Osteoblast (primary cell): ENCODE results near the gene ASPRV1. TPM values are rescaled to one million over a fixed set of nuclear protein-coding genes. Genes with fewer than 3 reads are reported as not detected.

Experiments used
- DNase-seq: peaks from one replicate; pipeline ENCODE4 v3.0.0; 2011; ENCODE audit warnings: low spot score, mixed read lengths; ENCODE audit not compliant: insufficient read length; ENCODE audit errors: missing footprints
- H2AFZ ChIP-seq: 2 replicates; pipeline ENCODE4 v1.6.0; 2011; ENCODE audit warnings: mild to moderate bottlenecking, low read length
- H3K27ac ChIP-seq: 2 replicates; pipeline ENCODE4 v1.5.1; 2011; ENCODE audit warnings: mild to moderate bottlenecking, low read depth, low read length, moderate library complexity
- H3K27me3 ChIP-seq: 2 replicates; pipeline ENCODE4 v1.6.0; 2012; ENCODE audit warnings: mild to moderate bottlenecking, control low read depth, inconsistent platforms, low read length, moderate library complexity; ENCODE audit not compliant: insufficient read depth
- H3K36me3 ChIP-seq: 2 replicates; pipeline ENCODE4 v1.5.1; 2011; ENCODE audit warnings: mild to moderate bottlenecking, low read length, control low read depth, moderate library complexity; ENCODE audit not compliant: insufficient read depth
- H3K4me1 ChIP-seq: 2 replicates; pipeline ENCODE4 v1.5.1; 2011; ENCODE audit warnings: mild to moderate bottlenecking, low read length, control low read depth, moderate library complexity; ENCODE audit not compliant: insufficient read depth
- H3K4me2 ChIP-seq: 2 replicates; pipeline ENCODE4 v1.6.0; 2011; ENCODE audit warnings: mild to moderate bottlenecking, low read length; ENCODE audit not compliant: insufficient read depth
- H3K4me3 ChIP-seq: fragments of 200-600 bp; sonication (generic); 3 replicates; pipeline ENCODE4 v1.5.1; 2012; ENCODE audit warnings: mild to moderate bottlenecking, low read length, inconsistent platforms; ENCODE audit not compliant: insufficient read depth
- H3K79me2 ChIP-seq: 2 replicates; pipeline ENCODE4 v1.6.0; 2012; ENCODE audit warnings: mild to moderate bottlenecking, low read length, control low read depth, inconsistent platforms; ENCODE audit not compliant: insufficient read depth
- H3K9me3 ChIP-seq: 2 replicates; pipeline ENCODE4 v1.5.1; 2011; ENCODE audit warnings: low read depth, low read length, control low read depth
- H4K20me1 ChIP-seq: 2 replicates; pipeline ENCODE4 v1.6.0; 2012; ENCODE audit warnings: mild to moderate bottlenecking, low read length, control low read depth; ENCODE audit not compliant: insufficient read depth
- CTCF ChIP-seq: IDR thresholded peaks from 2 replicates; pipeline ENCODE4 v1.5.1; 2011; ENCODE audit warnings: mild to moderate bottlenecking, low read depth, low read length, moderate library complexity; ENCODE audit errors: extremely low read depth
- total RNA-seq: library from RNA; depleted of rRNA; stranded (reverse); fragments of >200 nt; gene quantifications from 2 replicates; pipeline ENCODE4 v1.2.3, GENCODE V29; 2012

The ASPRV1 gene
- total RNA-seq, 1 donor = 0.72 TPM

GRCh38 chr2:69959425-69959824 is 2.0 kb downstream of the ASPRV1 start:
- Histone ChIP-seq H4K20me1 (no peaks in the 10 kb centered on the region), H3K4me1 (no peaks in the 10 kb centered on the region), H3K4me2 (no peak overlapping the region), H3K27me3 (peaks cover 22% of the 10 kb centered on the region), H3K79me2 (no peaks in the 10 kb centered on the region), H3K36me3 (no peaks in the 10 kb centered on the region), H3K4me3 (no peak overlapping the region), H2AFZ (no peak overlapping the region), H3K9me3 (no peaks in the 10 kb centered on the region), H3K27ac (no peak overlapping the region)
- no peak for TF ChIP-seq CTCF
- no peak for DNase-seq

- Histone ChIP-seq H3K79me2 (no peaks in the 10 kb centered on the region), H3K4me3 (no peak overlapping the region), H3K4me2 (no peak overlapping the region), H3K36me3 (no peaks in the 10 kb centered on the region), H2AFZ (no peak overlapping the region), H3K27me3 (peaks cover 22% of the 10 kb centered on the region), H3K27ac (no peak overlapping the region), H4K20me1 (no peaks in the 10 kb centered on the region), H3K9me3 (no peaks in the 10 kb centered on the region), H3K4me1 (no peaks in the 10 kb centered on the region)
- no peak for TF ChIP-seq CTCF
- DNase-seq = no peak
These were observed 3.0 kb downstream of the ASPRV1 start for GRCh38 chr2:69958480-69958879.

- no peaks in the 10 kb centered on the region for H3K4me1 ChIP-seq
- peaks cover 22% of the 10 kb centered on the region for H3K27me3 ChIP-seq
- no peak overlapping the region for H3K4me2 ChIP-seq
- H3K79me2 ChIP-seq = no peaks in the 10 kb centered on the region
- DNase-seq = no peak
- no peak overlapping the region for H3K27ac ChIP-seq
- H3K4me3 ChIP-seq = no peak overlapping the region
- H3K9me3 ChIP-seq = no peaks in the 10 kb centered on the region
- H4K20me1 ChIP-seq = no peaks in the 10 kb centered on the region
- TF ChIP-seq CTCF = no peak
- no peaks in the 10 kb centered on the region for H3K36me3 ChIP-seq
- no peak overlapping the region for H2AFZ ChIP-seq
These were observed 3.5 kb downstream of the ASPRV1 start for GRCh38 chr2:69957965-69958364.

GRCh38 chr2:69956475-69956979 is 4.9 kb downstream of the ASPRV1 start:
- no peaks in the 10 kb centered on the region for H3K36me3 ChIP-seq
- no peak for DNase-seq
- TF ChIP-seq CTCF = no peak
- H3K4me3 ChIP-seq = no peak overlapping the region
- no peaks in the 10 kb centered on the region for H3K4me1 ChIP-seq
- no peak overlapping the region for H3K4me2 ChIP-seq
- no peak overlapping the region for H3K27ac ChIP-seq
- H3K79me2 ChIP-seq = no peaks in the 10 kb centered on the region
- no peaks in the 10 kb centered on the region for H3K9me3 ChIP-seq
- H2AFZ ChIP-seq = no peak overlapping the region
- no peaks in the 10 kb centered on the region for H4K20me1 ChIP-seq
- peaks cover 22% of the 10 kb centered on the region for H3K27me3 ChIP-seq
